GM23338 (cell line): ENCODE data around the gene SLC6A3. TPM values are rescaled to one million over a fixed set of nuclear protein-coding genes. Genes with fewer than 3 reads are reported as not detected.

Experiments
- ATAC-seq: fragments of 200-7000 bp; cut with Tn5 transposase; 3 replicates; pipeline ENCODE4 v1.9.1; 2020
- DNase-seq: peaks from one replicate; pipeline ENCODE4 v3.0.0-alpha.2; 2015; ENCODE audit warnings: low spot score
- H2AFZ ChIP-seq: fragments of 200-600 bp; sonication (generic); 2 replicates; pipeline ENCODE4 v1.8.0; 2016; ENCODE audit warnings: antibody characterized with exemption, mild to moderate bottlenecking, moderate library complexity
- H3F3A ChIP-seq: fragments of 200-600 bp; sonication (generic); replicated peaks from 2 replicates; pipeline ENCODE4 v1.8.0; 2017; ENCODE audit warnings: antibody characterized with exemption, mixed run types, low read depth
- H3K27ac ChIP-seq: fragments of 200-600 bp; sonication (generic); 2 replicates; pipeline ENCODE4 v1.6.1; 2016; ENCODE audit warnings: low read depth
- H3K27me3 ChIP-seq: fragments of 200-600 bp; sonication (generic); 2 replicates; pipeline ENCODE4 v1.8.0; 2016; ENCODE audit warnings: mild to moderate bottlenecking, mixed run types, moderate library complexity; ENCODE audit not compliant: insufficient read depth
- H3K36me3 ChIP-seq: fragments of 200-600 bp; sonication (generic); 2 replicates; pipeline ENCODE4 v1.8.0; 2016; ENCODE audit warnings: mild to moderate bottlenecking; ENCODE audit not compliant: insufficient read depth
- H3K4me1 ChIP-seq: fragments of 200-600 bp; sonication (generic); 2 replicates; pipeline ENCODE4 v1.8.0; 2016; ENCODE audit warnings: mild to moderate bottlenecking, moderate library complexity; ENCODE audit not compliant: insufficient read depth
- H3K4me2 ChIP-seq: fragments of 200-600 bp; sonication (generic); 2 replicates; pipeline ENCODE4 v1.7.1; 2017; ENCODE audit warnings: mixed run types
- H3K4me3 ChIP-seq: fragments of 200-600 bp; sonication (generic); 2 replicates; pipeline ENCODE4 v1.6.1; 2016; ENCODE audit warnings: mixed run types
- H3K79me2 ChIP-seq: fragments of 200-600 bp; sonication (generic); replicated peaks from 2 replicates; pipeline ENCODE4 v1.8.0; 2017; ENCODE audit warnings: mild to moderate bottlenecking; ENCODE audit not compliant: insufficient read depth
- H3K9me2 ChIP-seq: fragments of 200-600 bp; sonication (generic); 2 replicates; pipeline ENCODE4 v1.8.0; 2017; ENCODE audit not compliant: insufficient read depth
- H4K20me1 ChIP-seq: fragments of 200-600 bp; sonication (generic); replicated peaks from 2 replicates; pipeline ENCODE4 v1.8.0; 2017; ENCODE audit warnings: mild to moderate bottlenecking; ENCODE audit not compliant: insufficient read depth
- H3K27ac Mint-ChIP-seq: 2 replicates; pipeline ENCODE4 v1.8.0; 2020; ENCODE audit warnings: inconsistent platforms, mild to moderate bottlenecking, moderate library complexity, mixed read lengths
- H3K27me3 Mint-ChIP-seq: 3 replicates; pipeline ENCODE4 v1.8.0; 2022; ENCODE audit warnings: low read depth, mild to moderate bottlenecking, moderate library complexity, mixed read lengths, inconsistent platforms; ENCODE audit not compliant: insufficient read depth, poor library complexity
- H3K36me3 Mint-ChIP-seq: 3 replicates; pipeline ENCODE4 v1.8.0; 2021; ENCODE audit warnings: low read depth, mild to moderate bottlenecking, inconsistent platforms, moderate library complexity, mixed read lengths
- H3K4me1 Mint-ChIP-seq: 3 replicates; pipeline ENCODE4 v1.8.0; 2020; ENCODE audit warnings: mild to moderate bottlenecking, inconsistent platforms, mixed read lengths
- H3K4me3 Mint-ChIP-seq: 3 replicates; pipeline ENCODE4 v1.8.0; 2021; ENCODE audit warnings: moderate library complexity, mild to moderate bottlenecking, inconsistent platforms, mixed read lengths
- H3K9me3 Mint-ChIP-seq: 3 replicates; pipeline ENCODE4 v1.8.0; 2020; ENCODE audit warnings: moderate library complexity, mild to moderate bottlenecking, inconsistent platforms, mixed read lengths
- JUNB ChIP-seq: IDR thresholded peaks from one replicate; pipeline ENCODE4 v1.6.1; 2016; ENCODE audit warnings: antibody characterized with exemption; ENCODE audit not compliant: unreplicated experiment
- POLR2AphosphoS5 ChIP-seq: IDR thresholded peaks from 2 replicates; pipeline ENCODE4 v1.6.1; 2016; ENCODE audit warnings: antibody characterized with exemption, low read depth
- ZNF114 ChIP-seq: fragments of 250-450 bp; sonication (Bioruptor Pico); IDR thresholded peaks from 2 replicates; pipeline ENCODE4 v1.5.0; 2020; ENCODE audit warnings: mild to moderate bottlenecking, moderate library complexity
- ZNF462 ChIP-seq: fragments of 250-450 bp; sonication (Bioruptor Pico); IDR thresholded peaks from 2 replicates; pipeline ENCODE4 v1.5.0; 2020; ENCODE audit warnings: mild to moderate bottlenecking, moderate library complexity
- polyA plus RNA-seq: library from polyadenylated mRNA; unstranded; fragments of >200 nt; fragmentation: Nextera tagmentation; extraction: Ambion mirVana; gene quantifications from 2 replicates; pipeline ENCODE4 v1.2.1, GENCODE V29; 2016
- total RNA-seq: library from RNA; depleted of rRNA; stranded (reverse); fragments of >200 nt; shearing (Covaris generic); gene quantifications from 2 replicates; pipeline ENCODE4 v1.2.3, GENCODE V29; 2014
- TF ChIP-seq, protein P1 (sequence below): IDR thresholded peaks from 2 replicates; pipeline ENCODE4 v1.6.1; 2016; ENCODE audit warnings: antibody characterized with exemption
- TF ChIP-seq, protein P2 (sequence below), 2 experiments: fragments of 200-600 bp in 1 of 2; sonication (generic) in 1 of 2; conservative IDR thresholded peaks; 2 replicates each; pipeline versions ENCODE4 v1.5.1 to v1.6.1; 2016 to 2017; ENCODE audit warnings: antibody characterized with exemption in 2 of 2, low read depth in 2 of 2, mild to moderate bottlenecking in 2 of 2, moderate library complexity in 1 of 2
- TF ChIP-seq, protein P3 (sequence below): IDR thresholded peaks from one replicate; pipeline ENCODE4 v1.6.1; 2018; ENCODE audit warnings: antibody characterized with exemption; ENCODE audit not compliant: unreplicated experiment

The SLC6A3 gene
- total and polyA plus RNA-seq, 2 experiments from 2014 or later = 0.76 to 1.0 TPM

GRCh38 chr5:1399737-1400136 is 45.5 kb downstream of the SLC6A3 start:
- Mint-ChIP-seq H3K9me3 (no peaks in the 10 kb centered on the region; the same call in 2 of the 3 replicates), H3K27me3 (peaks cover 16% of the 10 kb centered on the region), H3K4me3 (no peak overlapping the region), H3K27ac (no peak overlapping the region), H3K36me3 (no peaks in the 10 kb centered on the region; the same call in 2 of the 3 replicates), H3K4me1 (peaks cover 6% of the 10 kb centered on the region)
- Histone ChIP-seq H3K4me1 (no peaks in the 10 kb centered on the region), H3K27me3 (no peaks in the 10 kb centered on the region), H3F3A (no peaks in the 10 kb centered on the region), H3K4me2 (no peak overlapping the region), H3K36me3 (no peaks in the 10 kb centered on the region), H3K79me2 (no peaks in the 10 kb centered on the region), H2AFZ (no peak overlapping the region), H3K4me3 (no peak overlapping the region), H4K20me1 (no peaks in the 10 kb centered on the region), H3K9me2 (no peaks in the 10 kb centered on the region), H3K27ac (no peak overlapping the region)
- TF ChIP-seq, protein P1, sequence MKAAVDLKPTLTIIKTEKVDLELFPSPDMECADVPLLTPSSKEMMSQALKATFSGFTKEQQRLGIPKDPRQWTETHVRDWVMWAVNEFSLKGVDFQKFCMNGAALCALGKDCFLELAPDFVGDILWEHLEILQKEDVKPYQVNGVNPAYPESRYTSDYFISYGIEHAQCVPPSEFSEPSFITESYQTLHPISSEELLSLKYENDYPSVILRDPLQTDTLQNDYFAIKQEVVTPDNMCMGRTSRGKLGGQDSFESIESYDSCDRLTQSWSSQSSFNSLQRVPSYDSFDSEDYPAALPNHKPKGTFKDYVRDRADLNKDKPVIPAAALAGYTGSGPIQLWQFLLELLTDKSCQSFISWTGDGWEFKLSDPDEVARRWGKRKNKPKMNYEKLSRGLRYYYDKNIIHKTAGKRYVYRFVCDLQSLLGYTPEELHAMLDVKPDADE = no peak
- TF ChIP-seq JUNB (no peak), ZNF114 (CRISPR knock-in tag) (no peak), POLR2AphosphoS5 (no peak), ZNF462 (CRISPR knock-in tag) (no peak)
- TF ChIP-seq, protein P2, sequence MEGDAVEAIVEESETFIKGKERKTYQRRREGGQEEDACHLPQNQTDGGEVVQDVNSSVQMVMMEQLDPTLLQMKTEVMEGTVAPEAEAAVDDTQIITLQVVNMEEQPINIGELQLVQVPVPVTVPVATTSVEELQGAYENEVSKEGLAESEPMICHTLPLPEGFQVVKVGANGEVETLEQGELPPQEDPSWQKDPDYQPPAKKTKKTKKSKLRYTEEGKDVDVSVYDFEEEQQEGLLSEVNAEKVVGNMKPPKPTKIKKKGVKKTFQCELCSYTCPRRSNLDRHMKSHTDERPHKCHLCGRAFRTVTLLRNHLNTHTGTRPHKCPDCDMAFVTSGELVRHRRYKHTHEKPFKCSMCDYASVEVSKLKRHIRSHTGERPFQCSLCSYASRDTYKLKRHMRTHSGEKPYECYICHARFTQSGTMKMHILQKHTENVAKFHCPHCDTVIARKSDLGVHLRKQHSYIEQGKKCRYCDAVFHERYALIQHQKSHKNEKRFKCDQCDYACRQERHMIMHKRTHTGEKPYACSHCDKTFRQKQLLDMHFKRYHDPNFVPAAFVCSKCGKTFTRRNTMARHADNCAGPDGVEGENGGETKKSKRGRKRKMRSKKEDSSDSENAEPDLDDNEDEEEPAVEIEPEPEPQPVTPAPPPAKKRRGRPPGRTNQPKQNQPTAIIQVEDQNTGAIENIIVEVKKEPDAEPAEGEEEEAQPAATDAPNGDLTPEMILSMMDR (conservative IDR thresholded peaks at IDR 0.05; ENCODE audit: low read depth in 2 of 2) = no peak
- TF ChIP-seq, protein P3, sequence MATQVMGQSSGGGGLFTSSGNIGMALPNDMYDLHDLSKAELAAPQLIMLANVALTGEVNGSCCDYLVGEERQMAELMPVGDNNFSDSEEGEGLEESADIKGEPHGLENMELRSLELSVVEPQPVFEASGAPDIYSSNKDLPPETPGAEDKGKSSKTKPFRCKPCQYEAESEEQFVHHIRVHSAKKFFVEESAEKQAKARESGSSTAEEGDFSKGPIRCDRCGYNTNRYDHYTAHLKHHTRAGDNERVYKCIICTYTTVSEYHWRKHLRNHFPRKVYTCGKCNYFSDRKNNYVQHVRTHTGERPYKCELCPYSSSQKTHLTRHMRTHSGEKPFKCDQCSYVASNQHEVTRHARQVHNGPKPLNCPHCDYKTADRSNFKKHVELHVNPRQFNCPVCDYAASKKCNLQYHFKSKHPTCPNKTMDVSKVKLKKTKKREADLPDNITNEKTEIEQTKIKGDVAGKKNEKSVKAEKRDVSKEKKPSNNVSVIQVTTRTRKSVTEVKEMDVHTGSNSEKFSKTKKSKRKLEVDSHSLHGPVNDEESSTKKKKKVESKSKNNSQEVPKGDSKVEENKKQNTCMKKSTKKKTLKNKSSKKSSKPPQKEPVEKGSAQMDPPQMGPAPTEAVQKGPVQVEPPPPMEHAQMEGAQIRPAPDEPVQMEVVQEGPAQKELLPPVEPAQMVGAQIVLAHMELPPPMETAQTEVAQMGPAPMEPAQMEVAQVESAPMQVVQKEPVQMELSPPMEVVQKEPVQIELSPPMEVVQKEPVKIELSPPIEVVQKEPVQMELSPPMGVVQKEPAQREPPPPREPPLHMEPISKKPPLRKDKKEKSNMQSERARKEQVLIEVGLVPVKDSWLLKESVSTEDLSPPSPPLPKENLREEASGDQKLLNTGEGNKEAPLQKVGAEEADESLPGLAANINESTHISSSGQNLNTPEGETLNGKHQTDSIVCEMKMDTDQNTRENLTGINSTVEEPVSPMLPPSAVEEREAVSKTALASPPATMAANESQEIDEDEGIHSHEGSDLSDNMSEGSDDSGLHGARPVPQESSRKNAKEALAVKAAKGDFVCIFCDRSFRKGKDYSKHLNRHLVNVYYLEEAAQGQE = no peak
- ATAC-seq (no peak; the same call in 2 of the 3 replicates), DNase-seq (no peak)
